ENCODE measurements around the gene GRPEL1.

DNA sequence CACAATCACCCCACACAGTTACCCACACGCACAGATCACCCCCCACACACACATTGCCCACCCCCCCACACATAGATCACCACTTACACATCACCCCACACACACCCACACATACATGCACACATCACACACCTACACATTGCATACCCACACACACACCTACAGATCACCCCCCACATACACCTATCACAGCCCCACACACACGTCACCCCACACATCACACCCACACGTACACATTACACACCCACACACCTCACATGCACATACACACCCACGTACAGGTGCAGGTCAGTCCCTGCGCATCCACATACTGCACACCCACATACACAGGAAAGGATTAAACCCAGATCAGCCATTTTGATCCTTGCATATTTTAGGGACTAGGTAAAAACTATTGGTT is 40.0 kb downstream of the GRPEL1 start:
- no peak for TF ChIP-seq LARP7 (IDR thresholded peaks at IDR 0.05)
- no peak for TF ChIP-seq ZNF175 (CRISPR knock-in tag; IDR thresholded peaks at IDR 0.05; ENCODE audit: low read depth)
- TF ChIP-seq EHMT2 (IDR thresholded peaks at IDR 0.05) = no peak
- TF ChIP-seq SPI1 (IDR thresholded peaks at IDR 0.05; ENCODE audit: borderline replicate concordance, low read depth, low read length) = no peak

Measured in K562 (cell line).